UCSD-AML1 (cell line): ENCODE results near the gene BFSP2.

ENCODE experiments used
- DNase-seq: peaks from one replicate; lab custom pipeline; 2025; ENCODE audit not compliant: unreplicated experiment; lab: John Stamatoyannopoulos, UW

BFSP2 gene

DNA sequence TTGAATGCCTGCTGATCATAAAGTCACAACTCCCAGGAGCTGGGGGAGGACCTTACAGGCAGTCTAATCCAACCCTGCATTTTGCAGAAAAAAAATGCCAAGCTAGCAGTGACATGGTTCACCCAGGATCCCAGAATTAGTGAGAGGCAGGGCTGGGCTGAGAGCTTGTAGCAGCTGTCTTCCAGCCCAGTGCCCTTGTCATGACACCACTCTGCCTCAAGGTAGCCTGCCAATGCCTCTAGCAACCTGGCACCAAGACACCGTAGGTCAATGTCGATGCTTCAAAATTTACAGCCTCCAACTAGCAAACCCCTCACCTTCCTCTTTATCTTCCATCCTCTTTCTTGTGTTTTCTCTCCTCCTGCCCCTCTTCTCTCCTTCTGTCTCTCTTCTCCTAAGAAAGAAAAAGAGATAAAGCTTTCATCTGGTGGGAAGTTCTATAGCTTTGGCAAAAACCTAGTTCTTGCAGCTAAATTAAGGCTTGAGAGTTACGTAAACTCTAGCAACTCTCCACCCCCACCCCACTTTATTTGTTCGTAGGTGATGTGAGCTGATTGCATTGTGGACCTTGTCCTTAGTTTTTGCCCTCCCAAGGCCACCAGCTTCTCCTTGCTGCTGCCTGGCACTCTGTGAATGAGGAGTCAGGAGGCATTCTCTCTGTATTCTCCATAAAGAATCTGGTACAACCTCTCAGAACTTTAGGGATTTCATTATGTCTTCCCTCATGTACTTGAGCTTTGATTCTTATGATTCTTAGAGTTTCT, 18.3 kb upstream of the BFSP2 start:
- no peak for DNase-seq

DNA sequence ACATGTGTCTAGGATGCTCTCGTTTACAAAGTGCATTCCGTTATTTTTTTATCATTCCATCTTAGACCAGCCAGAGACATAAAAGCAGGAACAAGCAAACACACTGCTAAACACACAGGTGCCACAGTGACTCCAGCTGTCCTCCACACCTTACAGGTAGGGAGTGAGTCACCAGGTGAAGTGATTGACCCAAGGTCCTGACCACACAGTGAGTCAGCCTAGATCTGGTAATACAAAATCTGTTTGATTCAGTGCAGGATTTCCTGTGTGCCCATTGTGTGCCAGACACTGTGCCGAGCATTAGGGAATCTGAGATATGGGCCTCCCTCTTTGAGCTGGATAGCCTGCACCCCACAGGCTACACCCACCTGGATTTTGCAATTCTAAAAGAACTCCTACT, 16.7 kb upstream of the BFSP2 start:
- DNase-seq: no peak

- no peak for DNase-seq
These were observed 16.1 kb upstream of the BFSP2 start for GRCh38 chr3:133383741-133384140.

GRCh38 chr3:133384331-133385027, 15.4 kb upstream of the BFSP2 start:
- peak; percentile 57 for DNase-seq

DNA sequence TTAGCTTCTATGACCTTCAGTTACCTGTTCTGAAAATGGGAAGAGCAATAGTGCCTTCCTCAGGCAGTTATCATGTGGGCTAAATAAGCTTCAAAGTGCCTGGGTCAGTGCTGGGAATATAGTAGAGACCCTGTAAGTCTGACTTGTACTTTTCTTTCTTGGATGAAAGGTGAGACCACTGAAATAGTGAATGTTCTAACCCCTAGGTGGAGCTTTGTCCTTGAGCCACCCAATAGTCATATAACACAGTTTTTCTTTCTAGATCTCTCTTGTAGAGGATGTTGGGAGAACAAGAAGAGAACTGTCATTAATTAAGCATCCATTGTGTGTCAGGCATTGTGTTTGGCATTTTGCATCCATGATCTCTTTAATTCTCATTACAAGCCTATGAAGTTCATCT, 13.0 kb upstream of the BFSP2 start:
- DNase-seq: no peak

DNA sequence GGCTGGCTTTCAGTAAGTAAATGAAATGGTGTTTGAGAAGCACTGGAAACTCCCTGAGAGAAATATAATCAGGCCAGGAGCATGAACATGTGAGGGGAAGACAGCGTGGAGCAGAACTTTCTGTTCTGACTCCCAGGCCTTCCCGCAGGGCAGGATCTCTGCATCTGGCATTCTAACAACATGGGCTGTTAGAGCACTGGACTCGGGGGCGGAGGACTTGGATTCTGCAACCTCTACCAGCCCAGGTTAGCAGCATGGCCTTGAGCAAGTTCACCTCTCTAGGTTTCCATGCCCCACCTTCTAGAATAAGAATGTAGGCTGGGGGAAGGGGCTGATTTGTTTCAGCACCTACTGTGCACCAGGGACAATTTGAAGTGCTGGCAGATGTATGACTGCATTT, 12.5 kb upstream of the BFSP2 start:
- DNase-seq: no peak

- DNase-seq: no peak
These were observed 11.0 kb upstream of the BFSP2 start for GRCh38 chr3:133388696-133389395.

- DNase-seq: no peak
These were observed 9.1 kb upstream of the BFSP2 start for GRCh38 chr3:133390715-133391114.

DNA sequence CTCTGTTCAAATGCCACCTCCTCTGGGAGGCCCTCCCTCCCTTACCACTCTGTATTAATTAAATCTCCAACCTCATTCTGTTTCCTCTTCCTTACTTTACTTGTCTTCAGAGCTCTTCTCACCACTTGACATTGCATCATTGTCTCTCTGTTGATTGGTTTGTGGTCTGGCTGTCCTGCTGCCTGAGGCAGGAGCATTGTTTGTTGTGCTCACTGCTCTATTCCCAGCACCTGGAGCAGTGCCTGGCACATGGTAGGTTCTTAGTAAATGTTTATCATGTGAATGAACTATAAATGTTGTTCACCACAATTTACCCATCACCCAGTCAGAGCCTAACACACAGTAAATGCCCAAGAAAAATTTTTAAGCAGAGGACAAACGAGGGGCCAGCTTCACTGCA, 6.7 kb upstream of the BFSP2 start:
- DNase-seq: no peak

GRCh38 chr3:133393691-133394474, 6.0 kb upstream of the BFSP2 start:
- DNase-seq: no peak

- DNase-seq: no peak
These were observed 5.1 kb upstream of the BFSP2 start for GRCh38 chr3:133394561-133395311.

- no peak for DNase-seq
These were observed 3.0 kb upstream of the BFSP2 start for GRCh38 chr3:133396906-133397305.

GRCh38 chr3:133401374-133402135, 1.7 kb downstream of the BFSP2 start:
- no peak for DNase-seq

- no peak for DNase-seq
These were observed 5.1 kb downstream of the BFSP2 start for GRCh38 chr3:133404920-133405319.

DNA sequence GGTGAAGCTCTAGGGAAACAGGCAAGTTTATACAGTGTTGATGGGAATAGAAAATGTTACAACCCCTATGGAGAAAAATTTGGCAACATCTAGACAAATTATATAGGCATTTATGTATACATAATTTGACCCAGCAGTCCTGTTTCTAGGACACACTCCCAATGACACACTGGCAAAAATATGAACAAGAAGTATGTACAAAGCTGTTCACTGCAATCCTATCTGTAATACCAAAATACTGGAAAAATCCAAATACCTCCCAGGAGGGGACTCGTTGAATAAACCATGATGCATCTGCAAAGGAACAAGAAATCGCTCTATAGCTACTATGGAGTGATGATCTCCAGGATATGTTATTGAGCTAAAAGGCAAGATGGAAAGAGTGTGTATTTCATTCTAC, 8.5 kb downstream of the BFSP2 start:
- no peak for DNase-seq

DNA sequence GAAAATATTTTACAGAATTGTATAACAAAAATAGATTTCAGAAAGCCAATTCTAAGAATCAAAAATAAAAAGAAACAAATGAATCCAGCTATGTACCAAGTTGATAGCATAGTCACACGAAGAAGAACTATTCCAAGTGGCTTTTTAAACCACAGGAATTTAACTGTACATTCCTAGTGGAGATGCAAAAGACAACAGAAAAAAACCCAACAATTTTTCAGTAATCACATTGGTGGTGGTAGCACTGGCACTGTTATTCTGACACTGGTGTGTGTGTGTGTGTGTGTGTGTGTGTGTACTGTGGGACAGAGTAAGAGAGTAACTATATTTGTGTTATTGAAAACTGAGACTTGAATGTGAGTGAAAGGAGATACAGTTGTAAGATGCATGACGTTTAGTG, 9.1 kb downstream of the BFSP2 start:
- DNase-seq: no peak

- DNase-seq: no peak
These were observed 10.5 kb downstream of the BFSP2 start for GRCh38 chr3:133410191-133410892.

DNA sequence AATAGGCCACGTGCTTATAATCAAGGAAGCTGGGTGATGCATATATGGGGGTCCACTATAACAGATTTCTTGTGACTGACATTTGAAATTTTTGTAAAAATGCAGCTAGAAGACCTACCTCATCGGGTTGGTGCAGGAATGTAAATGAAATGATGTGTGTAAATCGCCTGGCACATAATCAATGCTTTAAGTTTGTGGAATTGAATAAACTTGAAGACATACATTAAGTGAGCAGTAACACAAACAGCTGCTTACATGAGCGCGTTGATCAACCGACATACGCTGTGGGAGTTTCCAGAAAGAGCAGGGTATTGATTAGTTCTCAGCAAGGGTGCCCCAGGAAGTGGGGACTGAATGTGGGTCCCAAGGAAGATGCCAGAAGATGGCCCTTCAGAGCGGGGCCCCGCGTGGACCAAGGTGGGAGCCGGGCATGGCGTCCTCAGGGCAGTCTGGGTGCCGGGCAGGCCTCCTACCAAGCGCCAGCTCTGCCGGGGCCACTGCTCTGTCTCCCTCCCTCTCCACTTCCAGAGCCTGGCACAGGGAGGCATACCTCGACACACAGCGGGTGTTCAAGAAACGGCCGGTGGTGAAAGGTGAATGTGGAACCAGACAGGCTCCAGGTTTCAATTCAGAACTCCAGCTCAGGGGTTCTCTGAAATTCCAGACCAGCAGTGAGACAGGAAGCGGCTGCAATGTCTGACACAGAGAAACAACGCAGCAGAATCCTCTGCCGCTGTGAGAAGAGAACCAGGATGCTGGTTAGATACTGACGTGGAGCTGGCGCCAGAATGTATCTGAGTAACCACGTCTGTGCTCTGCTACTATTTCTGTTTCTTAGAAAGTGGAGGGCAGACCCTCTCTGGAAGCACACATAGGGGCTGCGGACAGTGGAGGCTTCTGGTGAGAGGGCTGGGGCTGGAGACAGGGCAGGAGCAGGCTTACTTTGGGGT, 12.6 kb downstream of the BFSP2 start:
- no peak for DNase-seq
